Mammary epithelial cell (primary cell): ENCODE data around the gene PLEKHM3.

Source experiments
- CTCF ChIP-seq, 2 donors: IDR thresholded peaks in 1 of 2; conservative IDR thresholded peaks in 1 of 2; 2 replicates each; pipeline ENCODE4 v1.5.1; 2011 to 2012; ENCODE audit warnings: inconsistent platforms in 2 of 2, low read length in 2 of 2, mild to moderate bottlenecking in 2 of 2, control low read depth in 1 of 2, low read depth in 1 of 2; ENCODE audit not compliant: insufficient read depth in 1 of 2; ENCODE audit errors: extremely low read depth in 1 of 2
- EZH2 ChIP-seq: IDR thresholded peaks from 2 replicates; pipeline ENCODE4 v1.6.1; 2012; ENCODE audit warnings: low read length, inconsistent platforms, borderline replicate concordance

GRCh38 chr2:207991944-207992343 lies 33.4 kb downstream of the PLEKHM3 start:
- TF ChIP-seq CTCF (conservative IDR thresholded peaks at IDR 0.05 in 1 of 2, IDR thresholded peaks at IDR 0.05 in 1 of 2; ENCODE audit: extremely low read depth in 1 of 2, insufficient read depth in 1 of 2, low read depth in 1 of 2, low read length in 2 of 2) (no peak), EZH2 (no peak)
